MM.1S (cell line): Measurements from ENCODE around the gene CBX7.

Experiments
- CTCF ChIP-seq: fragments of 300-600 bp; sonication (generic); IDR thresholded peaks from 2 replicates; pipeline ENCODE4 v1.5.1; 2016; ENCODE audit warnings: antibody characterized with exemption, low read length, mixed read lengths
- EZH2phosphoT487 ChIP-seq: fragments of 300-600 bp; sonication (generic); IDR thresholded peaks from 2 replicates; pipeline ENCODE4 v1.6.1; 2018; ENCODE audit warnings: antibody characterized with exemption, low read length

GRCh38 chr22:39153220-39153717, 789 bp upstream of the CBX7 start:
- TF ChIP-seq CTCF (no peak), EZH2phosphoT487 (no peak)
